GM12878 (cell line): ENCODE data around the gene PDK3. TPM values are rescaled to one million over a fixed set of nuclear protein-coding genes. Genes with fewer than 3 reads are reported as not detected.

Source experiments
- ATAC-seq: fragments of 200-7000 bp; cut with Tn5 transposase; 3 replicates; pipeline ENCODE4 v1.9.1; 2020; ENCODE audit warnings: mild to moderate bottlenecking, moderate library complexity
- BruUV-seq: library from RNA; stranded (reverse); fragments of 400-500 nt; replicated peaks from 2 replicates; lab custom pipeline; 2021; lab: Mats Ljungman, UMichigan
- CTCF ChIA-PET: fragments of 300-600 bp; sonication (Branson Sonifier 250); formaldehyde crosslinking; extraction: SDS; loops from one replicate; lab custom pipeline; 2021; ENCODE audit warnings: inconsistent platforms; lab: Yijun Ruan, JAX
- POLR2A ChIA-PET: fragments of 350-600 bp; formaldehyde crosslinking; extraction: SDS; loops from one replicate; lab custom pipeline; 2021; ENCODE audit warnings: inconsistent platforms; lab: Charles Lee
- RAD21 ChIA-PET: fragments of 300-600 bp; sonication (Branson Sonifier 250); formaldehyde crosslinking; loops from one replicate; lab custom pipeline; 2023; ENCODE audit warnings: antibody characterized with exemption; ENCODE audit not compliant: unreplicated experiment; lab: Charles Lee
- SMC1A ChIA-PET: fragments of 300-600 bp; sonication (Branson Sonifier 250); formaldehyde crosslinking; loops from one replicate; lab custom pipeline; 2023; ENCODE audit not compliant: unreplicated experiment, uncharacterized antibody; lab: Charles Lee
- DNase-seq: peaks from one replicate; pipeline ENCODE4 v3.0.0-alpha.2; 2011; ENCODE audit warnings: low read depth, low spot score
- FAIRE-seq: peaks from 3 replicates; lab custom pipeline; 2011; peaks lifted over from hg19 to GRCh38; lab: Jason Lieb, UNC
- H2AFZ ChIP-seq: 2 replicates; pipeline ENCODE4 v1.6.0; 2011; ENCODE audit warnings: low read depth, low read length, control low read depth; ENCODE audit not compliant: control insufficient read depth
- H3K27ac ChIP-seq: 2 replicates; pipeline ENCODE4 v1.5.1; 2011; ENCODE audit warnings: control low read depth; ENCODE audit not compliant: control insufficient read depth, insufficient read depth
- H3K27me3 ChIP-seq, 2 experiments: replicated peaks in 1 of 2; 2 replicates each; pipeline versions ENCODE4 v1.6.0 to v1.6.1; 2011; ENCODE audit warnings: low read length in 1 of 2; ENCODE audit not compliant: control insufficient read depth in 2 of 2, insufficient read depth in 2 of 2
- H3K36me3 ChIP-seq, 2 experiments: 2 replicates each; pipeline ENCODE4 v1.5.1; 2011; ENCODE audit warnings: low read length in 1 of 2; ENCODE audit not compliant: control insufficient read depth in 2 of 2, insufficient read depth in 2 of 2
- H3K4me1 ChIP-seq: 2 replicates; pipeline ENCODE4 v1.6.1; 2011; ENCODE audit warnings: mild to moderate bottlenecking, low read length, moderate library complexity, mixed read lengths; ENCODE audit not compliant: control insufficient read depth, insufficient read depth
- H3K4me2 ChIP-seq: 2 replicates; pipeline ENCODE4 v1.6.0; 2011; ENCODE audit warnings: control low read depth; ENCODE audit not compliant: control insufficient read depth, insufficient read depth
- H3K4me3 ChIP-seq: fragments of 200-600 bp; sonication (generic); 2 replicates; pipeline ENCODE4 v1.5.1; 2016
- H3K79me2 ChIP-seq: 2 replicates; pipeline ENCODE4 v1.6.0; 2011; ENCODE audit warnings: low read length; ENCODE audit not compliant: control insufficient read depth, insufficient read depth
- H3K9ac ChIP-seq: 2 replicates; pipeline ENCODE4 v1.8.0; 2011; ENCODE audit warnings: low read length, control low read depth, mixed read lengths; ENCODE audit not compliant: control insufficient read depth, insufficient read depth
- H3K9me3 ChIP-seq: replicated peaks from 3 replicates; pipeline ENCODE4 v1.5.1; 2011; ENCODE audit warnings: mild to moderate bottlenecking, low read length; ENCODE audit not compliant: control insufficient read depth, insufficient read depth
- H4K20me1 ChIP-seq: 2 replicates; pipeline ENCODE4 v1.6.0; 2011; ENCODE audit not compliant: control insufficient read depth, insufficient read depth
- ATF7 ChIP-seq: fragments of 450-650 bp; IDR thresholded peaks from 2 replicates; pipeline ENCODE4 v1.6.1; 2016; ENCODE audit warnings: low read depth, mild to moderate bottlenecking
- CHD4 ChIP-seq: fragments of 200-600 bp; sonication (generic); IDR thresholded peaks from 2 replicates; pipeline ENCODE4 v1.6.1; 2016; ENCODE audit warnings: mild to moderate bottlenecking
- CREB1 ChIP-seq: IDR thresholded peaks from 2 replicates; pipeline ENCODE4 v1.6.1; 2012; ENCODE audit warnings: low read depth, mild to moderate bottlenecking, inconsistent platforms
- CREM ChIP-seq: IDR thresholded peaks from 2 replicates; pipeline ENCODE4 v1.6.1; 2014; ENCODE audit warnings: antibody characterized with exemption, low read depth
- GABPA ChIP-seq: IDR thresholded peaks from 2 replicates; pipeline ENCODE4 v1.6.1; 2014; ENCODE audit warnings: antibody characterized with exemption, low read depth, mild to moderate bottlenecking, inconsistent platforms
- LARP7 ChIP-seq: fragments of 450-650 bp; IDR thresholded peaks from 2 replicates; pipeline ENCODE4 v1.6.1; 2017; ENCODE audit warnings: mild to moderate bottlenecking
- MLLT1 ChIP-seq: fragments of 450-650 bp; IDR thresholded peaks from 2 replicates; pipeline ENCODE4 v1.6.1; 2016; ENCODE audit warnings: mild to moderate bottlenecking
- NFIC ChIP-seq: IDR thresholded peaks from 2 replicates; pipeline ENCODE4 v1.6.1; 2012; ENCODE audit warnings: low read depth, mild to moderate bottlenecking, inconsistent platforms, low read length, moderate library complexity
- POLR2A ChIP-seq: IDR thresholded peaks from 2 replicates; pipeline ENCODE4 v1.6.1; 2011; ENCODE audit warnings: low read depth, mild to moderate bottlenecking, low read length
- POLR2AphosphoS5 ChIP-seq: IDR thresholded peaks from 2 replicates; pipeline ENCODE4 v1.6.1; 2011; ENCODE audit warnings: mild to moderate bottlenecking, low read length, inconsistent platforms
- RAD51 ChIP-seq: fragments of 450-650 bp; IDR thresholded peaks from 2 replicates; pipeline ENCODE4 v1.6.1; 2016; ENCODE audit warnings: moderate library complexity, mild to moderate bottlenecking, inconsistent platforms
- RFX5 ChIP-seq: IDR thresholded peaks from 2 replicates; pipeline ENCODE4 v1.6.1; 2011; ENCODE audit warnings: low read depth, low read length, improper control_type of control experiment
- RUNX3 ChIP-seq: IDR thresholded peaks from 2 replicates; pipeline ENCODE4 v1.6.1; 2012; ENCODE audit warnings: low read length, inconsistent platforms
- ZBTB40 ChIP-seq: fragments of 450-650 bp; IDR thresholded peaks from 2 replicates; pipeline ENCODE4 v1.6.1; 2016; ENCODE audit warnings: mild to moderate bottlenecking, moderate library complexity, borderline replicate concordance
- WGBS: methylation state at CpG from one replicate; pipeline ENCODE4 v1.1.6; 2016; ENCODE audit warnings: low lambda C conversion rate; ENCODE audit not compliant: insufficient replicate concordance, insufficient coverage; ENCODE audit errors: missing lambda C conversion rate; 5-methylcytosine and 5-hydroxymethylcytosine counted together
- in situ Hi-C: fragments of 300-500 bp; cut with MboI; formaldehyde crosslinking; loops from 9 replicates; pipeline ENCODE4 v1.14.3; 2018; ENCODE audit warnings: mixed read lengths
- intact Hi-C: fragments of 100-400 bp; cut with micrococcal nuclease; formaldehyde crosslinking; loops from one replicate; pipeline ENCODE4 v1.14.2; 2022; ENCODE audit not compliant: unreplicated experiment
- polyA plus RNA-seq, 11 experiments: library from polyadenylated mRNA; depleted of rRNA in 4 of 11; unstranded in 6 of 11; stranded (reverse) in 5 of 11; fragments of >200 nt; fragmentation: Nextera tagmentation in 4 of 11; fragmentation: Illumina TruSeq in 1 of 11; extraction: Ambion mirVana in 4 of 11; extraction: Trizol in 1 of 11; gene quantifications; 1 replicate in 1 of 11; 2 replicates in 10 of 11; pipeline versions ENCODE4 v1.2.1 to v1.2.3, GENCODE V29; 2011 to 2016; ENCODE audit warnings: inconsistent platforms in 2 of 11, missing spikeins in 2 of 11, low read depth in 1 of 11
- total RNA-seq, 4 experiments: library from RNA; depleted of rRNA in 3 of 4; stranded (reverse); fragments of >200 nt in 3 of 4; fragmentation: Illumina TruSeq in 1 of 4; extraction: Trizol in 1 of 4; gene quantifications; 2 replicates each; pipeline versions ENCODE4 v1.2.1 to v1.2.3, GENCODE V29; 2013 to 2021
- TF ChIP-seq, protein P1 (sequence below): IDR thresholded peaks from 2 replicates; pipeline ENCODE4 v1.6.1; 2012; ENCODE audit warnings: low read length, inconsistent platforms
- TF ChIP-seq, protein P2 (sequence below): fragments of 450-650 bp; IDR thresholded peaks from 2 replicates; pipeline ENCODE4 v1.6.1; 2017; ENCODE audit warnings: mild to moderate bottlenecking

PDK3 gene
- total and polyA plus RNA-seq, 10 of the 15 experiments (the other 5 are each of a cell fraction or from before 2014, with no cell fraction given): 4.2 to 54.6 (median 21.9) TPM

GRCh38 chrX:24479924-24480323, 14.8 kb downstream of the PDK3 start:
- peak overlapping the region; percentile 42; the same call in 1 of the 2 replicates for H3K4me3 ChIP-seq
- H3K4me1 ChIP-seq: no peaks in the 10 kb centered on the region
- FAIRE-seq (peak; percentile 97), DNase-seq (peak; percentile 81), ATAC-seq (peak; percentile 97)
- in situ Hi-C loops: no loop called here
- ChIA-PET RAD21 (interaction anchor here (0.8 to 1.9 kb wide), 8 partner anchors 9 to 697 kb away, joined by 3 to 10 read pairs (median 4); partner anchors contain the start of gene SAT1), POLR2A (interaction anchor here (0.6 to 2.0 kb wide), 7 partner anchors 8 to 234 kb away, joined by 3 to 12 read pairs (median 4); partner anchors contain the start of gene PDK3), CTCF (interaction anchor here (0.7 to 3.9 kb wide), 5 partner anchors 9 to 155 kb away, joined by 3 to 21 read pairs (median 5); no protein-coding TSS in a partner anchor), SMC1A (interaction anchor here (0.7 to 6.4 kb wide), 6 partner anchors 10 to 84 kb away, joined by 3 to 27 read pairs (median 11); partner anchors contain the start of gene PDK3)
- intact Hi-C loops: loop anchor here (1.0 kb wide), 1 partner anchor 15 kb away; the partner anchor contains the start of gene PDK3
- no peaks in the 10 kb centered on the region for H4K20me1 ChIP-seq
- H3K36me3 ChIP-seq: no peaks in the 10 kb centered on the region
- 1% methylated on average over 9 of the region's 9 CpGs for WGBS
- peaks cover 42% of the 10 kb centered on the region for H3K79me2 ChIP-seq
- H3K27me3 ChIP-seq: no peaks in the 10 kb centered on the region
- BruUV-seq: no TSS peak
- H3K27ac ChIP-seq: peak overlapping the region; percentile 80
- peak overlapping the region; percentile 56 for H2AFZ ChIP-seq
- H3K4me2 ChIP-seq: peak overlapping the region; percentile 84
- no peaks in the 10 kb centered on the region; the same call in 2 of the 3 replicates for H3K9me3 ChIP-seq
- H3K9ac ChIP-seq: peak overlapping the region; percentile 49
- TF ChIP-seq RUNX3 (peak; percentile 68), GABPA (peak; percentile 69), POLR2A (peak; percentile 70), POLR2AphosphoS5 (peak; percentile 50; the same call in 1 of the 2 replicates), RAD51 (peak; percentile 42; the same call in 1 of the 2 replicates), CREM (0 out of 2 replicates have a peak, but pooled peaks have one; percentile 32), CHD4 (no peak), MLLT1 (0 out of 2 replicates have a peak, but pooled peaks have one; percentile 30), ATF7 (peak; percentile 83), NFIC (no peak), LARP7 (no peak), ZBTB40 (peak; percentile 36; the same call in 1 of the 2 replicates), RFX5 (no peak), CREB1 (0 out of 2 replicates have a peak, but pooled peaks have one; percentile 11)
- TF ChIP-seq, protein P1, sequence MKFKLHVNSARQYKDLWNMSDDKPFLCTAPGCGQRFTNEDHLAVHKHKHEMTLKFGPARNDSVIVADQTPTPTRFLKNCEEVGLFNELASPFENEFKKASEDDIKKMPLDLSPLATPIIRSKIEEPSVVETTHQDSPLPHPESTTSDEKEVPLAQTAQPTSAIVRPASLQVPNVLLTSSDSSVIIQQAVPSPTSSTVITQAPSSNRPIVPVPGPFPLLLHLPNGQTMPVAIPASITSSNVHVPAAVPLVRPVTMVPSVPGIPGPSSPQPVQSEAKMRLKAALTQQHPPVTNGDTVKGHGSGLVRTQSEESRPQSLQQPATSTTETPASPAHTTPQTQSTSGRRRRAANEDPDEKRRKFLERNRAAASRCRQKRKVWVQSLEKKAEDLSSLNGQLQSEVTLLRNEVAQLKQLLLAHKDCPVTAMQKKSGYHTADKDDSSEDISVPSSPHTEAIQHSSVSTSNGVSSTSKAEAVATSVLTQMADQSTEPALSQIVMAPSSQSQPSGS: 0 out of 2 replicates have a peak, but pooled peaks have one; percentile 18
- TF ChIP-seq, protein P2, sequence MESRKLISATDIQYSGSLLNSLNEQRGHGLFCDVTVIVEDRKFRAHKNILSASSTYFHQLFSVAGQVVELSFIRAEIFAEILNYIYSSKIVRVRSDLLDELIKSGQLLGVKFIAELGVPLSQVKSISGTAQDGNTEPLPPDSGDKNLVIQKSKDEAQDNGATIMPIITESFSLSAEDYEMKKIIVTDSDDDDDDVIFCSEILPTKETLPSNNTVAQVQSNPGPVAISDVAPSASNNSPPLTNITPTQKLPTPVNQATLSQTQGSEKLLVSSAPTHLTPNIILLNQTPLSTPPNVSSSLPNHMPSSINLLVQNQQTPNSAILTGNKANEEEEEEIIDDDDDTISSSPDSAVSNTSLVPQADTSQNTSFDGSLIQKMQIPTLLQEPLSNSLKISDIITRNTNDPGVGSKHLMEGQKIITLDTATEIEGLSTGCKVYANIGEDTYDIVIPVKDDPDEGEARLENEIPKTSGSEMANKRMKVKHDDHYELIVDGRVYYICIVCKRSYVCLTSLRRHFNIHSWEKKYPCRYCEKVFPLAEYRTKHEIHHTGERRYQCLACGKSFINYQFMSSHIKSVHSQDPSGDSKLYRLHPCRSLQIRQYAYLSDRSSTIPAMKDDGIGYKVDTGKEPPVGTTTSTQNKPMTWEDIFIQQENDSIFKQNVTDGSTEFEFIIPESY: no peak
